SK-N-SH (cell line): ENCODE results near the gene MAPK8IP3. TPM values are rescaled to one million over a fixed set of nuclear protein-coding genes. Genes with fewer than 3 reads are reported as not detected.

ENCODE experiments used
- CTCF ChIA-PET: fragments of 300-600, 350-600 bp; formaldehyde crosslinking; extraction: SDS; loops from one replicate; lab custom pipeline; 2021; lab: Yijun Ruan, JAX
- POLR2A ChIA-PET: fragments of 350-600 bp; sonication (Branson Sonifier 250); formaldehyde crosslinking; extraction: SDS; loops from one replicate; lab custom pipeline; 2020; ENCODE audit warnings: antibody characterized with exemption, inconsistent platforms; lab: Yijun Ruan, JAX
- DNase-seq: peaks from one replicate; pipeline ENCODE4 v3.0.0; 2012
- H2AFZ ChIP-seq: fragments of 200-600 bp; sonication (generic); 2 replicates; pipeline ENCODE4 v1.8.1; 2016; ENCODE audit warnings: antibody characterized with exemption, mild to moderate bottlenecking, low read depth
- H3F3A ChIP-seq: fragments of 200-600 bp; sonication (generic); replicated peaks from 2 replicates; pipeline ENCODE3; 2016; ENCODE audit warnings: antibody characterized with exemption, mild to moderate bottlenecking; ENCODE audit not compliant: insufficient read depth
- H3K27ac ChIP-seq, 2 experiments: fragments of 200-500 bp in 1 of 2; fragments of 200-600 bp in 1 of 2; sonication (Bioruptor generic) in 1 of 2; sonication (generic), shearing (Covaris generic) in 1 of 2; 2 replicates each; pipeline versions ENCODE4 v1.5.1 to v1.6.1; 2014 to 2016; ENCODE audit warnings: low read depth in 2 of 2, inconsistent platforms in 1 of 2, low read length in 1 of 2, mild to moderate bottlenecking in 1 of 2, mixed read lengths in 1 of 2
- H3K27me3 ChIP-seq: fragments of 200-600 bp; sonication (generic), shearing (Covaris generic); 2 replicates; pipeline ENCODE4 v1.6.1; 2016; ENCODE audit warnings: mixed run types; ENCODE audit not compliant: insufficient read depth
- H3K36me3 ChIP-seq, 2 experiments: fragments of 200-500 bp in 1 of 2; fragments of 200-600 bp in 1 of 2; sonication (Bioruptor generic) in 1 of 2; sonication (generic) in 1 of 2; replicated peaks in 1 of 2; 2 replicates each; pipeline versions ENCODE3 to v1.5.1; 2014 to 2016; ENCODE audit warnings: low read length in 1 of 2, mild to moderate bottlenecking in 1 of 2; ENCODE audit not compliant: insufficient read depth in 2 of 2, control insufficient read depth in 1 of 2
- H3K4me1 ChIP-seq, 2 experiments: fragments of 200-500 bp in 1 of 2; fragments of 200-600 bp in 1 of 2; sonication (Bioruptor generic) in 1 of 2; sonication (generic), shearing (Covaris generic) in 1 of 2; 2 replicates each; pipeline versions ENCODE4 v1.5.1 to v1.6.1; 2014 to 2016; ENCODE audit warnings: low read depth in 1 of 2, low read length in 1 of 2, mixed run types in 1 of 2; ENCODE audit not compliant: insufficient read depth in 2 of 2, control insufficient read depth in 1 of 2
- H3K4me2 ChIP-seq: fragments of 200-600 bp; sonication (generic), shearing (Covaris generic); 2 replicates; pipeline ENCODE4 v1.6.1; 2017; ENCODE audit warnings: mixed run types
- H3K4me3 ChIP-seq, 2 experiments: fragments of 200-500 bp in 1 of 2; fragments of 200-600 bp in 1 of 2; sonication (Bioruptor generic) in 1 of 2; sonication (generic), shearing (Covaris generic) in 1 of 2; 2 replicates each; pipeline versions ENCODE4 v1.5.1 to v1.8.1; 2014 to 2016; ENCODE audit warnings: low read depth in 2 of 2, inconsistent platforms in 1 of 2, low read length in 1 of 2, mild to moderate bottlenecking in 1 of 2, mixed read lengths in 1 of 2, moderate library complexity in 1 of 2
- H3K79me2 ChIP-seq: fragments of 200-600 bp; sonication (generic); 2 replicates; pipeline ENCODE4 v1.8.1; 2017; ENCODE audit warnings: mild to moderate bottlenecking; ENCODE audit not compliant: insufficient read depth
- H3K9ac ChIP-seq: fragments of 200-600 bp; sonication (generic); 2 replicates; pipeline ENCODE4 v1.6.1; 2017; ENCODE audit warnings: mixed run types
- H3K9me2 ChIP-seq: fragments of 200-600 bp; sonication (generic); 2 replicates; pipeline ENCODE4 v1.6.1; 2017; ENCODE audit warnings: mixed run types
- H3K9me3 ChIP-seq: fragments of 200-600 bp; sonication (generic); 2 replicates; pipeline ENCODE4 v1.6.1; 2017; ENCODE audit warnings: mixed run types, mild to moderate bottlenecking, moderate library complexity
- H4K20me1 ChIP-seq: fragments of 200-600 bp; sonication (generic); 2 replicates; pipeline ENCODE4 v1.6.1; 2017; ENCODE audit warnings: mild to moderate bottlenecking, mixed run types; ENCODE audit not compliant: insufficient read depth
- ELF1 ChIP-seq: IDR thresholded peaks from 2 replicates; pipeline ENCODE4 v1.4.0; 2012
- EZH2phosphoT487 ChIP-seq: fragments of 200-600 bp; sonication (generic); IDR thresholded peaks from 2 replicates; pipeline ENCODE4 v1.6.1; 2017; ENCODE audit warnings: low read depth, mixed run types, mild to moderate bottlenecking, antibody characterized with exemption, moderate library complexity, borderline replicate concordance
- FOSL2 ChIP-seq: IDR thresholded peaks from 2 replicates; pipeline ENCODE4 v1.4.0; 2012; ENCODE audit warnings: low read depth, mild to moderate bottlenecking, moderate library complexity, borderline replicate concordance
- FOXJ3 ChIP-seq: sonication (generic); formaldehyde crosslinking; IDR thresholded peaks from 2 replicates; pipeline ENCODE4 v1.5.1; 2020; ENCODE audit warnings: mild to moderate bottlenecking, missing genetic modification reagents
- GATA2 ChIP-seq: sonication (generic); formaldehyde crosslinking; IDR thresholded peaks from 2 replicates; pipeline ENCODE4 v1.5.0; 2020; ENCODE audit warnings: mild to moderate bottlenecking, missing genetic modification reagents
- IRF3 ChIP-seq: fragments of 150-350 bp; IDR thresholded peaks from 2 replicates; pipeline ENCODE4 v1.6.1; 2016; ENCODE audit warnings: mild to moderate bottlenecking, low read depth, low read length
- MAX ChIP-seq: IDR thresholded peaks from 2 replicates; pipeline ENCODE4 v1.4.0; 2012; ENCODE audit warnings: low read depth
- MEF2A ChIP-seq: IDR thresholded peaks from 2 replicates; pipeline ENCODE4 v1.4.0; 2012; ENCODE audit warnings: low read depth, borderline replicate concordance
- NFIC ChIP-seq: IDR thresholded peaks from 2 replicates; pipeline ENCODE4 v1.4.0; 2012; ENCODE audit warnings: borderline replicate concordance
- NRF1 ChIP-seq: IDR thresholded peaks from 2 replicates; pipeline ENCODE4 v1.6.1; 2012; ENCODE audit warnings: low read depth, mild to moderate bottlenecking, low read length
- PBX3 ChIP-seq: IDR thresholded peaks from 2 replicates; pipeline ENCODE4; 2012
- POLR2AphosphoS5 ChIP-seq: IDR thresholded peaks from 2 replicates; pipeline ENCODE4 v1.6.1; 2012; ENCODE audit warnings: low read depth, low read length
- RAD21 ChIP-seq: IDR thresholded peaks from 2 replicates; pipeline ENCODE4 v1.6.1; 2012; ENCODE audit warnings: mild to moderate bottlenecking, low read length
- RCOR1 ChIP-seq: fragments of 150-350 bp; IDR thresholded peaks from 2 replicates; pipeline ENCODE4 v1.6.1; 2017; ENCODE audit warnings: antibody characterized with exemption, low read length
- REST ChIP-seq: IDR thresholded peaks from 2 replicates; pipeline ENCODE4 v1.6.1; 2012; ENCODE audit warnings: mild to moderate bottlenecking, low read depth, low read length, moderate library complexity
- RXRA ChIP-seq: IDR thresholded peaks from 2 replicates; pipeline ENCODE4 v1.4.0; 2012; ENCODE audit warnings: low read depth, mild to moderate bottlenecking, borderline replicate concordance
- SMC3 ChIP-seq: IDR thresholded peaks from 2 replicates; pipeline ENCODE4 v1.6.1; 2012; ENCODE audit warnings: low read depth, low read length, improper control_type of control experiment
- TAF1 ChIP-seq: IDR thresholded peaks from 2 replicates; pipeline ENCODE4 v1.6.1; 2012; ENCODE audit warnings: low read depth, mild to moderate bottlenecking, low read length, moderate library complexity, borderline replicate concordance
- TCF12 ChIP-seq: IDR thresholded peaks from 2 replicates; pipeline ENCODE4 v1.4.0; 2012
- TEAD4 ChIP-seq: IDR thresholded peaks from 2 replicates; pipeline ENCODE4 v1.4.0; 2012; ENCODE audit warnings: mild to moderate bottlenecking, borderline replicate concordance; ENCODE audit not compliant: insufficient read depth
- WGBS: methylation state at CpG from one replicate; pipeline ENCODE4 v1.1.6; 2017; ENCODE audit warnings: low lambda C conversion rate; 5-methylcytosine and 5-hydroxymethylcytosine counted together
- polyA plus RNA-seq, 3 experiments: library from polyadenylated mRNA; depleted of rRNA; stranded (reverse); fragments of >200 nt; gene quantifications; 2 replicates each; pipeline ENCODE4 v1.2.3, GENCODE V29; 2012
- TF ChIP-seq, protein P1 (sequence below): IDR thresholded peaks from 2 replicates; pipeline ENCODE4 v1.4.0; 2012; ENCODE audit warnings: low read depth, borderline replicate concordance

The MAPK8IP3 gene
- polyA plus RNA-seq, 1 of the 3 experiments (the other 2 are of a cell fraction) = 57.3 TPM

DNA sequence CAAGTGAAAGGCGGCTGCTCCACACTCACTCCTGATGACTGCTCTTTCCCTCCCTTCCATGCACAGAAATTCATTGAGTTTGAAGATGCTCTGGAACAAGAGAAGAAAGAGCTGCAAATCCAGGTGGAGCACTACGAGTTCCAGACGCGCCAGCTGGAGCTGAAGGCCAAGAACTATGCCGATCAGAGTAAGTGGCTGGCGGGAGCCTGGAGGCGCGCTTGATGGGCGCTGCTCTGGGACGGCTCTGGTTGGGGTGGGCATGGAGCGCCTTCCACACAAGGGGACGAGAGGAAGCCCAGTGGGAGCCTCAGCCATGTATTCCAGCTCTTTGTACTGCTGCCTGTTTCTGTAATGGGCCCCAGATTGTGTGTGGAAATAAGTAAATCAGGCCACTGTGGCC lies 18.5 kb downstream of the MAPK8IP3 start:
- WGBS = 94% methylated on average over 12 of the region's 12 CpGs
- no peak overlapping the region for H3K4me3 ChIP-seq
- POLR2A ChIA-PET = no interaction called here
- no peaks in the 10 kb centered on the region for H3K9me3 ChIP-seq
- TF ChIP-seq EZH2phosphoT487 (no peak), RXRA (no peak), NRF1 (no peak), NFIC (no peak), GATA2 (CRISPR knock-in tag) (no peak), SMC3 (no peak), REST (no peak), RCOR1 (no peak), MEF2A (no peak)
- TF ChIP-seq, protein P1, sequence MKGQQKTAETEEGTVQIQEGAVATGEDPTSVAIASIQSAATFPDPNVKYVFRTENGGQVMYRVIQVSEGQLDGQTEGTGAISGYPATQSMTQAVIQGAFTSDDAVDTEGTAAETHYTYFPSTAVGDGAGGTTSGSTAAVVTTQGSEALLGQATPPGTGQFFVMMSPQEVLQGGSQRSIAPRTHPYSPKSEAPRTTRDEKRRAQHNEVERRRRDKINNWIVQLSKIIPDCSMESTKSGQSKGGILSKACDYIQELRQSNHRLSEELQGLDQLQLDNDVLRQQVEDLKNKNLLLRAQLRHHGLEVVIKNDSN = no peak
- no peak overlapping the region for H3K9ac ChIP-seq
- H3F3A ChIP-seq = peaks cover 22% of the 10 kb centered on the region
- CTCF ChIA-PET = interaction anchor here (1.1 to 1.9 kb wide), 6 partner anchors 9 to 236 kb away, joined by 3 to 8 read pairs (median 4); partner anchors contain the start of gene PTX4
- DNase-seq = peak; percentile 13
- H4K20me1 ChIP-seq = peaks cover 5% of the 10 kb centered on the region
- no peaks in the 10 kb centered on the region for H3K27me3 ChIP-seq
- H3K9me2 ChIP-seq = no peaks in the 10 kb centered on the region
- no peak overlapping the region for H3K4me2 ChIP-seq
- no peak overlapping the region for H3K27ac ChIP-seq
- H3K79me2 ChIP-seq = peaks cover 62% of the 10 kb centered on the region
- peaks cover 0 to 15% of the 10 kb centered on the region in 2 experiments; a peak in 3 of 4 replicates for H3K4me1 ChIP-seq
- no peak overlapping the region for H2AFZ ChIP-seq
- peaks cover 0 to 7% of the 10 kb centered on the region in 2 experiments for H3K36me3 ChIP-seq

GRCh38 chr16:1726661-1727502 lies 20.9 kb downstream of the MAPK8IP3 start:
- H3K4me2 ChIP-seq = no peak overlapping the region
- H3K79me2 ChIP-seq = peaks cover 42% of the 10 kb centered on the region
- no peak for DNase-seq
- H2AFZ ChIP-seq = no peak overlapping the region
- H3K27ac ChIP-seq = no peak overlapping the region
- no peak overlapping the region for H3K4me3 ChIP-seq
- WGBS = 94% methylated on average over 27 of the region's 32 CpGs
- peaks cover 5% of the 10 kb centered on the region for H4K20me1 ChIP-seq
- no peaks in the 10 kb centered on the region for H3K9me3 ChIP-seq
- H3K9ac ChIP-seq = no peak overlapping the region
- POLR2A ChIA-PET = no interaction called here
- H3F3A ChIP-seq = peaks cover 8% of the 10 kb centered on the region
- CTCF ChIA-PET = no interaction called here
- no peaks in the 10 kb centered on the region for H3K27me3 ChIP-seq
- peaks cover 0 to 9% of the 10 kb centered on the region in 2 experiments for H3K36me3 ChIP-seq
- no peaks in the 10 kb centered on the region for H3K9me2 ChIP-seq
- peaks cover 0 to 12% of the 10 kb centered on the region in 2 experiments; a peak in 3 of 4 replicates for H3K4me1 ChIP-seq
- TF ChIP-seq RCOR1 (no peak), NRF1 (no peak), TAF1 (no peak), TEAD4 (no peak), RAD21 (no peak), ELF1 (no peak), IRF3 (no peak), PBX3 (no peak), MAX (no peak), POLR2AphosphoS5 (no peak), FOSL2 (no peak), TCF12 (no peak), FOXJ3 (CRISPR knock-in tag) (no peak)
